SK-N-SH (cell line): Measurements from ENCODE around the gene KRCC1.

Source experiments
- CHD2 ChIP-seq: fragments of 150-350 bp; IDR thresholded peaks from 2 replicates; pipeline ENCODE4 v1.6.1; 2018; ENCODE audit warnings: low read length; ENCODE audit not compliant: partially characterized antibody
- JUND ChIP-seq: IDR thresholded peaks from 2 replicates; pipeline ENCODE4 v1.4.0; 2012
- MXI1 ChIP-seq: IDR thresholded peaks from 2 replicates; pipeline ENCODE4 v1.6.1; 2012; ENCODE audit warnings: mild to moderate bottlenecking, low read depth, low read length, improper control_type of control experiment
- POLR2AphosphoS5 ChIP-seq: IDR thresholded peaks from 2 replicates; pipeline ENCODE4 v1.6.1; 2012; ENCODE audit warnings: low read depth, low read length
- RFX5 ChIP-seq: IDR thresholded peaks from 2 replicates; pipeline ENCODE4 v1.6.1; 2012; ENCODE audit warnings: mild to moderate bottlenecking, improper control_type of control experiment, low read length
- TCF12 ChIP-seq: IDR thresholded peaks from 2 replicates; pipeline ENCODE4 v1.4.0; 2012
- TEAD4 ChIP-seq: IDR thresholded peaks from 2 replicates; pipeline ENCODE4 v1.4.0; 2012; ENCODE audit warnings: mild to moderate bottlenecking, borderline replicate concordance; ENCODE audit not compliant: insufficient read depth
- YY1 ChIP-seq: IDR thresholded peaks from 2 replicates; pipeline ENCODE4 v1.4.0; 2012; ENCODE audit warnings: low read depth, mild to moderate bottlenecking
- TF ChIP-seq, protein P1 (sequence below): fragments of 200-600 bp; sonication (generic); IDR thresholded peaks from 2 replicates; pipeline ENCODE4 v1.6.1; 2017; ENCODE audit warnings: antibody characterized with exemption, mild to moderate bottlenecking, moderate library complexity
- TF ChIP-seq, protein P2 (sequence below): fragments of 150-350 bp; IDR thresholded peaks from 2 replicates; pipeline ENCODE4 v1.6.1; 2017; ENCODE audit warnings: antibody characterized with exemption, low read length, low read depth, borderline replicate concordance

- TF ChIP-seq, protein P1, sequence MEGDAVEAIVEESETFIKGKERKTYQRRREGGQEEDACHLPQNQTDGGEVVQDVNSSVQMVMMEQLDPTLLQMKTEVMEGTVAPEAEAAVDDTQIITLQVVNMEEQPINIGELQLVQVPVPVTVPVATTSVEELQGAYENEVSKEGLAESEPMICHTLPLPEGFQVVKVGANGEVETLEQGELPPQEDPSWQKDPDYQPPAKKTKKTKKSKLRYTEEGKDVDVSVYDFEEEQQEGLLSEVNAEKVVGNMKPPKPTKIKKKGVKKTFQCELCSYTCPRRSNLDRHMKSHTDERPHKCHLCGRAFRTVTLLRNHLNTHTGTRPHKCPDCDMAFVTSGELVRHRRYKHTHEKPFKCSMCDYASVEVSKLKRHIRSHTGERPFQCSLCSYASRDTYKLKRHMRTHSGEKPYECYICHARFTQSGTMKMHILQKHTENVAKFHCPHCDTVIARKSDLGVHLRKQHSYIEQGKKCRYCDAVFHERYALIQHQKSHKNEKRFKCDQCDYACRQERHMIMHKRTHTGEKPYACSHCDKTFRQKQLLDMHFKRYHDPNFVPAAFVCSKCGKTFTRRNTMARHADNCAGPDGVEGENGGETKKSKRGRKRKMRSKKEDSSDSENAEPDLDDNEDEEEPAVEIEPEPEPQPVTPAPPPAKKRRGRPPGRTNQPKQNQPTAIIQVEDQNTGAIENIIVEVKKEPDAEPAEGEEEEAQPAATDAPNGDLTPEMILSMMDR = no peak
- TF ChIP-seq JUND (no peak), YY1 (no peak), RFX5 (no peak), TEAD4 (no peak), POLR2AphosphoS5 (no peak), CHD2 (no peak), MXI1 (no peak), TCF12 (no peak)
- TF ChIP-seq, protein P2, sequence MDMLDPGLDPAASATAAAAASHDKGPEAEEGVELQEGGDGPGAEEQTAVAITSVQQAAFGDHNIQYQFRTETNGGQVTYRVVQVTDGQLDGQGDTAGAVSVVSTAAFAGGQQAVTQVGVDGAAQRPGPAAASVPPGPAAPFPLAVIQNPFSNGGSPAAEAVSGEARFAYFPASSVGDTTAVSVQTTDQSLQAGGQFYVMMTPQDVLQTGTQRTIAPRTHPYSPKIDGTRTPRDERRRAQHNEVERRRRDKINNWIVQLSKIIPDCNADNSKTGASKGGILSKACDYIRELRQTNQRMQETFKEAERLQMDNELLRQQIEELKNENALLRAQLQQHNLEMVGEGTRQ = no peak
These were observed 59.0 kb downstream of the KRCC1 start for GRCh38 chr2:87996570-87996969.
